CD4-positive, alpha-beta T cell treated with Interleukin-6 for 4 hours (primary cell): ENCODE data around the gene ACP1.

Experiments used
- DNase-seq: peaks from one replicate; pipeline ENCODE4 v3.0.0-alpha.2; 2020; ENCODE audit warnings: mixed read lengths

Gene ACP1

DNA sequence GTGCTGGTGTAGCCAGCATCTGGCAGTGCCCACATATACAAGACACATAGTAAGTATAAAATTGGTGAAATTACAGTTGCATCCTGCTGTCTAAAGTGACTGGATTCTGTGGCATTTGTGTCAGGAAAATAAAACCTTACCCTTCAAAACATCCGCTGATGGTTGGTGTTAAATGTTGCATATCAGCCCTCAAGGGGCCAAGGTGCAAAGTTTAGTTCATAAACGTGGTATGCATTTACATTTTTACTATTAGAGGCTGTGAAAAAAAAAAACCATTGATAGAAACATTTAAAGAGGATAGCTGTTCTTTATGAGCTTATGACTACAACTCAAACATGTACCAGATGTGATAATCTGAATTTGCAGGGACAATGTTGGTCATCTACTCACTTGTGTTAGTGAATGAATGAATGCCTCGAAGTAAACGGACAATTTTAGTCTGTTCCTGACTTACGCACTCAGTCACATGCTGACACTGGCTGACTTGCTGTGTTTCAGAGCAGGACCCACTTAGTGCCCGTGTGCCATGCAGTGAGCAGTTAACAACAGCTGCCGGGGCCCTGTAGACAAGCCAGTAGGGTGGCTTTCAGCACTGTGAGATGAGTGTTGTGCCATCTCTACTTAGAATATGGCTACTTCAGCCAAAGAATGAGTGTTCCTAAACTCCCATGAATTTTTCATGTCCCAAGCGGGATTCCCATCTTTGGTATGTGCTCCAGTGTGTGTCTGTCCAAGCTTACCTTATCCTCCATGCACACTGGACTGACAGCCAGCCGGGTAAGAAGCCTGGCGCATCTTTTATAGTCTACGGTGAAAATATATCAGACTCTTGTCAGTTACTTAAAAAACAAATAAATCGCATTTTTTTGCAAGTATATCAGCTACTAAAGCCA lies 17.9 kb downstream of the ACP1 start:
- no peak for DNase-seq

DNA sequence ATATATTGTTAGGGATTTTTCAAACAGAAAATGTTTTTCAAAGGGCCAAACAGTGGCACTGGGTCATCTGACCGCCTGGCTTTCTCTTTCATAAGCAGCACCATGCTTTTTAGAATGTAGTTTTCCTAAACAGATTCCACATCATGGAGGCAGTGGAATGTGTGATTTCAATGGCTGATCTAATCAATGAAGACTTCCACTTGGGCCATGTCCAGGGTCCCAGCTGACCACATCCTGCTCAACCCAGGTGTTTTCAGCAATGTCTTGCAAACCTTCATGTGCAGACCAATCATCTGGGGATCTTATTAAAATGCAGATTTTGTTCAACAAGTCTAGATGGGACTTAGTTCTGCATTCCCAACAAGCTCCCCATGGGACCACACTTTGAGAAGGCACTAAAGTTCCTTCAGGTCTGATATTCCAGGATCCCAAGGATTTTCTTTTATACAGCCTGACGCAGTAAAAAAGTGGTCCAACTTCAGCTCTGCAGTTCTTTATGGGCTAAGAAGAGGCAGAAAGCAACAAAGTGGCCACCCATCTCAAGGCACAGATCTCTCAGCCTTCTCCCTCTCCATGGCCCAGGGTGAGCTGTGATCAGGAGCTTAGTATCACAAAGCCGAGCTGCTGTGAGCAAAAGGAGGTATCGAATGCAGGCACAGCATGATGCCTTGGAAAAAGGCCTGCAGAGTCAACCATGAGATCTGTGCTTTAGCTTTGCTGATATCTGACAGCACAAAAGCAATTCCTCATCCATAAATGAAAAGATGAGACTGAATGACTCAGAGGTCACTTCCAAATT lies 19.4 kb downstream of the ACP1 start:
- no peak for DNase-seq

DNA sequence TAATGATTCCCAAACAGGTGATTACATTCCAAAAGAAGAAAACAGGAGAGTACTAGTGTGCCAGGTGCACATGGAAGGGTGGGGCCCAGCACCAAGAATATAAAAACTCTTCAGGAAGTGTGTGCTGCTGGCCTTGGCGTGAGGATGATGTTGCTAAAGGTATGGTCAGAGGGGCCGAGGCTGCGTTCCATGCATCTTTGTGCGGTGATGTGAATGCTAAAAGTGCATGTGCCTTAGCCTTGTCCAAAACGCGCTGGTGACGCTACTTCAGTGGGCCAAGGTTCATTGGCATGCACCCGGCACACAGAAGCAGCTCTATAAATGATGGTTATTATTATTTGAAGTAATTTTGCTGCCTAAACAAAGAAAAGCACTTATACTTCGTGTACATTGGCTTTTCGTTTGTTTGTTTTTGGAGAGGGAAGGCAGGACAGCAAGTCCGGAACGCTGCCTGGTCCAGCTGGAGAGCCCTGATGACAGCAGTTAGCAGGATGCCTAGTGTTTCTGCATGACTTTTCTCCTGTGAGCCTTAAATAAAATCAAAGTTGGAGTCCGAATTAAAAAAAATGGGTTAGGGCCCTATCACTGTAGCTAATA lies 20.2 kb downstream of the ACP1 start:
- no peak for DNase-seq

DNA sequence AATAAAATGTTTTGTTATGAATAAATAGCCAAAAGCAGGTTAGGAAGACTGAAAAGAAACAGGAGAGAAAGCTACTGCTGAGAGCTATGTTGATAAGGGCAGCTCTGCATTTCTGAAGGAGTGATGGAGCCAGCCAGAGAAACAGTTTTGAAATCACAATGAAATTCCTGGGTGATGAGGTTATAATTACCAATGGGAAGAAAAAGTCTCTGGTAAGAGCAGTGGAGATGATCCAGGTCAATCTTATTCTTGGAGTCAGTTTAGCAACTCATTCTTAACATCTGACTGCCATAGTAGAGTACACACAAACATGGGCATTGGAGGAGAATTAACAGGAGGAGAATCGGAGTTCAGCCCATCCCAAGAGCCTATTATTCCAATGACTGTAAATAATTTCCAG lies 20.8 kb downstream of the ACP1 start:
- no peak for DNase-seq

DNA sequence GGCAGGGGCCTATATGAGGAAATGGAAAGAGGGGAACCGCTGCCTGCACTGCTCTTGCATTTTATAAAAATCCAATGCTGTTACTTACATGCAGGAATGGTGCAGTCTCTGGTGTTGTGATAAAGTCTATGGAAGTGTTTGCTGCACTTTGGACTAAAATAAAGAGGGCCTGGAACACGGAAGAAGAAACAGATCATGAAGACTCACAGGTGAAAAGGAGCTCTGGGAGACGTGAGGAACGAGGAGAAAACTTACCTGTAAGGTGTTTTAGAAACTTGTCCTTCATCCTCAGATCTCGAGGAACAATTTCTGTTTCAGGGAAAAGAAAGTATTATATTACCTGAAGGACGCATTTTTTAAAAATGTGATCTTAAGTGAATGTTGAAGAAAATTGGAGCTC lies 21.3 kb downstream of the ACP1 start:
- no peak for DNase-seq

DNA sequence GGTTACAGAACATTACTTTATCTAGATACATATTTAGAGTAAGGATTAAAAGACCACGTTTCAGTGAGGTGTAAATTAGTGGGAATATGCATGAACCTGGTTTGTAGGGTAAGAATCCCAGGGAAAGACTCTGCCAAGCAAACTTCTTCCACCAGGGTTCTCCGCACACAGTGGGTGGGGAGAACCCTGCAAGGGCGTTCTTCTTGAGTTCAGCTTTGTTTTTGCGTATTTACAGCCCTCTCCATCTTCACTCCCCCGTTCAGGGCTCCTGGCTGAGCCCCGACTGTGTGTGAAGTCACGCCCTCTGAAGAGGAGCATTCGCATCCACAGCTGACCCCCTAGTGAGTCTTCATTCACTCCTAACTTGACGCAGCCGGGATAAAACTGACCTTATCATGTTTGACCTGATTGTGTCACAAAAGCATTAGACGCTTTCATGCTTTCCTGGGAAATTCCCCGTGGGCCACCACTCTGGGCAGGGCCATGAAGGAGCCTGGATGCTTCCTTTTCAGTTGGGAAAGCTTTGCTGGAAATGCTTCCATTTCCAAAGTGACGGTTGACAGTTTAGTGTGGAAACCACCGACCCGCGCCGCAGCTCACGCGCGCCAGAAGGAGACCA lies 22.1 kb downstream of the ACP1 start:
- DNase-seq = no peak

DNA sequence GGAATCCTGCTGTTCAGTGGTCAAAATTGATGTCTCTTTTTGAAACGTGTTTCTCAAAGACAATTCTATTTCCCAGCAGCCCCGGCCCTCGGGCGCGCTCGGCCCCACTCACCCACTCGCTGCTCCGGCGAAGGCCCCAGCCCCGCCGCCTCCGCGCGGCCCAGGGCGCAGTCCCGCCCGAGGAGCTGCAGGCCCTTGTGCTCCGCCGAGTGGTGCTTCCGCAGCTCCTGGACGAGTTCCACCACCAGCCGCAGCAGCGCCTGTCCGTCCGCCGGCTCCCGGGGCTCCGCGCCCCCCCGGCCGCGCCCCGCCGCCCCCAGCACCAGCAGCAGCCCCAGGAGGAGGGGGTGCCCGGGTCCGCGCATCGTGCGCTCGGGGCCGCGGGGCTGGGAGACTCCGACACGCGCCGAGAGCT lies 22.7 kb downstream of the ACP1 start:
- DNase-seq = no peak

DNA sequence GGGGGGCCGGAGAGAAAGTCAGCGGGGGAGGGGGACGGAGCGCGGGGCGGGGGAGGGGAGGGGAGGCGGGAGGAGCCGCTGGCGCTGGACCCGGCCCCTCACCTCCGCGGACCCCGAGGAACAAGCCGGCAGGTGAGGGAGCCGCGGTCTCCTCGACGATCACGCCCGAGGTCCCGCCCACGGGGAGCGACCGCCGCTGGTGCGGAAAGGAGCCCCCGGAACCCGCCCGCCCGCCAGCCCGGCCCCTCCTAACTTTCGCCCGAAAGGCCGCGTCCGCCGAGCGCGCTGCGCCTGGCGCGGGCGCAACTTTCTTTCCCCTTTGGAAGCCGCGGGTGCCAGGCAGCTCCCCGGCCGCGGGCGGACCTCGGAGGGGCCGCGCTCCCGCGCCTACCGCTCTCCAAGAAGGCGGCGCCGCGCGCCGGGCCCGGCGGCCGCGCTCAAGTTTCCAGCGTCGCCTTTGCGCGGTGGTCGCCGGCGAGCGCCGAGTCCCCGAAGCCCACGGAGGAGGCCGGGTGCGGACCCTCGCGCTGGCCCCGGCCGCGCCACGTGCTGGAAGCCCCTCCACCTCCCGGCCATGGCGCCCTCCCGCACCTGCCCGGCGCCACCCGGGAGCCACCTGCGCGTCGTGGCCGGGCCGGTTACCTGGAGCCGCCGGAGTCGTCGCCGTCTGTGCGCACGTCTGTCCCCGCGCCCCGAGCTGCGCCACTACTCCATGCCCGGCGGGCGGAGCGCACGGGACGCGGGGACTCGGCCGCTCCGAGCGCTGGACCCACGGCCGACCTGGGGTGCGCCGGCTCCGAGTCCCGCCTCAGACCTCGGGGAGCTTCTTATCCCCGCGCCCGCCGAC lies 23.4 kb downstream of the ACP1 start, which contains the start of gene ALKAL2:
ALKAL2 (minus strand) TSS at position 181 of the 847 bp plus-strand sequence. CDS start 256 bp downstream, outside the sequence.
- peak; percentile 21 for DNase-seq

DNA sequence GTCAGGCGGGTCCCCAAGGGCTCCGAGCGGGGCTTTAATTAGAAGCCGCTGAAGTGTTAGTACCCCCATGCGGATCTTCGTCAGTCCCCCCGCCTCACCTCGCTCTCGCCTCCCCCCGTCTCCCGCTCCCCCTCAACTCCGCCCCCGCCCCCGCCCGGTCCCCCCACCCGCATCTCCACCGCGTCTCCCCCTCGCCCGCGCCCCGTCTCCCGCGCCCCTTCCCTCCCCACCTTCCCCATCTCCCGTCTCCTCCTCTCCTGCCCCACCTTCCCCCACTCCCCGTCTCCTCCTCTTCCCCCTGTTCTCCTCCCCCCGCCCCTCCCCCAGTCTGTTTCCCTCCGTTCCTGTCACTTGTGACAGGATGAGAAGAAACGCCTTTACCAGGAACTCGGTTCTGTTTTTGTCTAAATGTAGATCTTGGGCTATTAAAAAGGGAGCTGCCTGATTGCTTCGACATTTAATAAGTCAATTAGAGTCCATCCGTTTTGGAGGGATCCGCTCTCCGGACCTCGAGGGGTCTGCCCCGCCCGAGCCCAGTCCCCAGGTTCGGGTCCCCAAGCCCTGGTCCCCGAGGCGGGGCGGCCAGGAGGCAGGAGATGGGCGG lies 24.1 kb downstream of the ACP1 start:
- DNase-seq = no peak

DNA sequence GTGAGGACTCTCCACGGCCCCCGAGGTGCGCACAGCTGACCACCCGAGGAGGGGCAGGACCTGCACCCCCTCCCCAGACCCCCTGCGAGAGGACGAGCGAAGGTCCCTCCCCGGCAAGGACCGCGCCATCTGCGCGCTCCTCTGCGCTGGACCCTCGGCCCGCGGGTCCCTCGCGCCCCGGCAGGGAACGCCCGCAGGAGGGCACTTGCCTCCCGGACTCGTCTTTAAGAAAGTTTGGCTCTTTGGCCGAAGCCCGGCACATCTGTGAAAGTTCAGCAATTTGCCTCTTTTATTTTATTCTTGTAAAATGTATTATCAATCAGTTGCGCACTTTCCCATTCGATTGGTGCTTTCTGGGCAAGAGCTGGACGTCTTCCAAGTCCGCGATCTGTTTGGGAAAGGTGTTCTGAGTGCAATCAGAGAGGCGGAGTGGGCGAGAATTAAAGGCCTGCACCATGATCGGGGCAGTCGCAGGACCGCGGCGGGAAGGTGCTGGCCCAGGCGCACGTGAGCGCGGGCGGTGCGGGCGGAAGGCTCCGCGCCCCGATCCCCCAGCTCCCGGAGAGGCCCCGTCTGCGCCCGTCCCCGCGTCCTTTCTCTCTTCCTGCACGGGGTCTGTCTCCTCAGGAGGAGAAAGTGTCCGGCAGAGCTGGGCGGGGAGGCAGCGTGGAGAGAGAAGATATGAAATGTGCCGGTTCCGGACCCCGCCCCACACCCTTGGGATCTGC lies 24.8 kb downstream of the ACP1 start:
- DNase-seq = no peak

DNA sequence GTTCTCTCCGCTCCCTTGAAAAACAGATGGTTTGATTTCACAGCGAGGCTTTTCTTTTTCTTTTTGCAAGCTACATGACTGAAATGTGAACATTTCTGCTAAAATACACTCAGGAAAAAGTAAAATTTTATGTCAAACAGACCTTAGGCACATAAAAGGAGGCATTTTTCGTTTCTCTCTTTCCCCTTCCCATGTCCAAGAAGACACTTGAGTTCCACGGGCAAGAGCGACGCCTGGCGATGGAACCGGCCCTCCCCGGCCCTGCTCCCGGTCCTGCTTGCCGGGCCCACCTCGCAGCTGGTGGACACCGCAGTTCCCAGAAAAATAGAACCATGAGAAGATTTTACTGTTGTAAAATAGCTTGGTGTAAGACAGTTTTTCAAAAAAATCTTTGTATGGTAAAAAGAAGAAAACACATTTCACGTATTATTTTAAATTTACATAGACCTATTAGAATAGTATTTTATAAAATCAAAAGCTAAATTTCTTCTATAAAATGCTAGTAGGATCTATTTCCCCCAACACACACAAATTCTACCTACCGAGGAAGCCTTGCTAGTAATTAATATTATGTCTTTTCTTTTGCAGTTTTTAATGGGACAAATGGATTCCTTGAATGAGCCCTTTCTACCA lies 25.5 kb downstream of the ACP1 start:
- peak; percentile 65 for DNase-seq

DNA sequence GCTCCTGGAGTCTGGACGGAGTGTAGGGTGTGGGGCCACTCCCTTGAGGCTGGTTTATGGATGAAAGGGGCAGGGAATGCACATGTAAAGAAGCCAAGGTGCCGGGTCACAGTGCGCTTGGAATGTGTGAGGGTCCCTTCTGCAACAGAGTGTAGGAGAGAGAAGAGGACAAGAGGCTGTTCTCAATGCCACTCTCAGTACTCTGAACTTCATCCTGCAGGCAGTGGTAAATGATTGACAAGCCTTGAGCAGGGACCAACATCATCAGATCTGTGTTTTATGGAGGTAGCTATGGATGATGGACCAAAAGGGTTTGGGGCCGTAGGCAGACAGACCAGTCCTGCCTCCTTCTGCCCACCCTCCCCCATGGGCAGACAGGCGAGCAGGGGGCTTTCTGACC lies 30.3 kb downstream of the ACP1 start:
- DNase-seq = no peak

DNA sequence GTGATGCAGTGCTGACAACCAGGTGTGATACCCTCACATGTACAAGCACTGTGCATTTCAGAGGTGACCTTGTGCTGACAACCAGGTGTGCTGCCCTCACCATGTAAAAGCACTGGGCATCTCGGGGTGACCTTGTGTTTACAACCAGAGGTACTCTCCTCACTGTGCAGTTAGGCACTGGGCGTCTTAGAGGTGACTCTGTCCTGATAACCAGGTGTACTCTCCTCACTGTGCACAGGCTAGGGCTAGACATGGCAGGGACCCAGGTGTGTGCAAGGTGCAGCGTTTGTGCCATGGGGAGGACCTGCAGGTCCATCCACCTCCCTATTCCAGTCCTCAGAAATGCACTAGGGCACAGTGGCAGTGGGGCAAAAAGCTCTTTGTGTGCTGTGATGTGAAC lies 31.6 kb downstream of the ACP1 start:
- no peak for DNase-seq

DNA sequence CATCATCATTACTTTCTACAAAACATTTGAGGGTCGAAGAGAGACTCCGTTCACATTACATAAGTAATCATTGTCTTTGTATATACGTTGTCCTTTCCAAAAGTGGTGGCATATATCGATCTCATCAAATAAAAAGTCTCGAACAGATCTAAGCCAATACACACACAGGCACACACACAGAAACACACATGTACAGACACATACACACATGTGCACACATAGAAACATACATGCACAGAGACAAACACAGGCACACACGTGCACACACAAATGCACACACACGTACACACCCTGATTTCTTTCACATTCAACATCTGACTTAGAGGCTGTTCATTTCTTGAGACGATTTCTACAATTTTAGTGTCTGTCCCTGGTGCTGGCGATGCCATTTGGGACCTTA lies 40.6 kb downstream of the ACP1 start:
- DNase-seq = no peak

DNA sequence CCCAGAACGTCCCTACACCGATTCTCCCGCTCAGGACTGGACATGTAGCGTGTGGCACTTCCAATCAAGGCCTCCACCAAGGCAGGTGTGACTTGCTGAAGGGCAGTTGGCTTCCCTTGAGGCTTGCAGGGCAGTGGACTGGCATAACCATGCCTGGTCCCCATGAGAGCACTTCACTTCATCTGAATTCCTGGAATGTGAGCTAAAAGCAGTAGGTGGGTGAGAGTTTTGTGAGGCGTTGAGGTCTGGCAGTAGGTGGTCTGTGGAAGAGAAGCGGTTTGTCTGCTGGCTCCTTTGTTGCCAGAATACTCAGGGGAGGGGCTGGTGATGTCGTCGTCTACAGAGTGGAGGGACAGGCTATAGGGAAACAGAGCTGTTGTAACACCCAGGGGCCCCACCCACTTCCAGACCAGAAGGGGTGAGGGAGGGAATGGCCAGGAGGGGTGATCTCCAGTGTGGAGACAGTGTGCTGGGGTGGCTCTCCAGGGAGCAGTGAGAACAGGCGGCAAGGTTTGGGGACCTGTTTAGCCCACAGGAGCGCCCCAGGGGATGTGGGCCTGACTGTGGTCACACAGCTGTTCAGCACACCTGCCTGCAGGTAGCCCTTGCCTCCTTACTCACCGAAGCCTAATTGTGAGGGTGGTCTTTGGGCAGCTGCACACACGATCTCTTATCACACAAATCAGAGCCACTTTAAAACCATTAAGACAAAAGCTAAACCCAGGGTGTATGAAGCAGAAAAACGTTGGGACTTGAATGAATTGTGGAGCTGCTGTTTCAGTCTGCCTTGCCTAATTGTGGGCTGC lies 44.6 kb downstream of the ACP1 start:
- DNase-seq = no peak

DNA sequence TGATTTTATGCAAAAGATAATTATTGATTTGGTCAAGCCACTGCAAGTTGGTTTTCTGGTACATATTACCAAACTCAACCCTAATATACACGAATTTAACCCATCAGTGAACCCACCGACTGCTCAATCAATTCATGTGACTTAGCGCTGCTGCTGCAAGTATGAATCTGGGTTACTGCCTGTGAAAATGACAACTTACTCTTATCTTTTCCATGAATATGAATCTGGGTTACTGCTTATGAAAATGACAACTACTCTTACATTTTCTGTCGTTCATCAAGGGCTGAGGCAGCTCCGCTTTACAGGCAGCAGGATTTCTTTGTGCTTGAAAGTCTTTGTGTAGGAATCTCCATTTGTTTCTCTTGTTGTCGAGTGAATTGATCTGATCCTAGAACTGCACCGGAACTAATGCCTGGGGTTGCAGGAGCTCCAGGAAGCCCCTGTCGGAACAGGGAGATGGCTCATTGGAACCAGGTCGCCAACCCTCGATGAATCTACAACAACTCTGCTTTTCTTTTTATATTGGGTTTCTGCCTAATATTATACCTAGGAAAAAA lies 45.3 kb downstream of the ACP1 start:
- no peak for DNase-seq

DNA sequence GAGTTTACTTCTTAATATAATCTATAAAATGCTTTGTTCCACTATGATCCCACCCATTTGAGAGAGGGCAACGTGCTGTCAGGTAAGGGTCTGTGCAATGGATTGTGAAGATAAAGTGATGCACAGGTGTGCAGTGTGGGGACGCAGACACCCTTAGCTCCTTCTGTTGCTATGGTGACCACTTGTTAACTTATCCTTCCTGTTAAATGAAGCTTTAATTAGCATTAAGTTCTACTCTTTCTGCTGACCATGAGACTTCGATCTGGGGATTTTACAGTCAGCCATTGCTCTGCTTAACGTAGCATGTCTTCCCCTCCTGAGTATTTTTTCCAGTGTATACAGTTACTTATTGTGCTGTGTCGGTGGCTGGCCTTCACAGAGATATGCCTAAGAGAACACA lies 46.2 kb downstream of the ACP1 start:
- DNase-seq = no peak

DNA sequence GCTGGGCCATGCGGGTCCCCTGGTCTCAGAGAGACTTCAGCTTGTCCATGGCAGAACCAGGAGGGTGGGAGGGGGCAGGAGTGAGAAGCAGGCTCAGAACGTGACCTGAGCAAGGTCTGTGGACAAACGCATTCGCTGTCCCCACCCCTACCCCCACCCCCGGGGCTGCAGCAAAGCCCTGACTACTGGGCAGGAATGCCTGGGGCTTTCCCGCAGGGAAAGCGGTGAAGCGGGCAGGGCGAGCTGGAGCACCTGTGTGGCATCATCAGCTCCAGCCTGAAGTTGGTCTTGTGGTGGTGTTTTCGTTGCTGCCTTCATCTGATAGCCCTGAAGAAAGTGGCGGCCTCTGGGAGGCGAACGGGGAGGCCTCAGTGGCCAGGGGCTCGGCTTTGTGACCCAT lies 49.2 kb downstream of the ACP1 start:
- DNase-seq = no peak
